ENCODE results near the gene HTT-AS.

- TF ChIP-seq CTCF (conservative IDR thresholded peaks at IDR 0.05; ENCODE audit: low read length) (no peak), EZH2phosphoT487 (IDR thresholded peaks at IDR 0.05; ENCODE audit: borderline replicate concordance) (no peak)
These were observed 33.7 kb downstream of the HTT-AS start for GRCh38 chr4:3040452-3041191.

Data from Loucy (cell line).